GM21390 (cell line): ENCODE data around the gene FGD6.
"Not testable (repeated sequence)": the region's sequence is repeated elsewhere in the genome, so short reads cannot be mapped to it uniquely, and the experiment has no call there.

Experiments
- ATAC-seq: cut with Tn5 transposase; IDR thresholded peaks from one replicate; pipeline ENCODE4 v1.9.1; 2021; ENCODE audit not compliant: unreplicated experiment

FGD6 gene

DNA sequence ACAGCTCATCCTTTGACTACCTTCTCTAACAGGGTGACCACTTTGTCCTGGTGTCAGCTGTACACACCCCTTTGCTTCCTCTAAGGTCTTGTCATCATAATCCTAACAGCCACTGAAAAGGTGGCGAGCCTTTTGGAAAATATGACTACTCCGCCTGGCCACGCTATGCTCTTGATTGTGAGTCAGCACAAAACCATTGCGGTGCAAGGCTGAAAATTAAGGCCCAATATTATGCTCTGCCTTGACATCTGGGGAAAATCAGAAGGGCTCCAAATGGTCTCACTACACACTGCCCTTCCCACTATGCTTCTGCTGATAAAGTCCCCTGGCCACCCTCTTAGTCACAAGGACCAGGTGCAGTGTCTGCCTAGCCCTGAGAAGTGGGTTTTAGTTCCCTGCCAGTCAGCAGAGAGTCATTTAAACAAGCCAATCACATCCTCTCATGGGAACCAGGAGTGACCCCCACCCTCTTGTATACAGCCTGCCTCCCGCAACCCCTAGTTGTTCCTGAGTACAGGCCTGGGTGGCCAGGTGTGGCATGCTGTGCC, 34.3 kb downstream of the FGD6 start:
- peak; percentile 45 for ATAC-seq

DNA sequence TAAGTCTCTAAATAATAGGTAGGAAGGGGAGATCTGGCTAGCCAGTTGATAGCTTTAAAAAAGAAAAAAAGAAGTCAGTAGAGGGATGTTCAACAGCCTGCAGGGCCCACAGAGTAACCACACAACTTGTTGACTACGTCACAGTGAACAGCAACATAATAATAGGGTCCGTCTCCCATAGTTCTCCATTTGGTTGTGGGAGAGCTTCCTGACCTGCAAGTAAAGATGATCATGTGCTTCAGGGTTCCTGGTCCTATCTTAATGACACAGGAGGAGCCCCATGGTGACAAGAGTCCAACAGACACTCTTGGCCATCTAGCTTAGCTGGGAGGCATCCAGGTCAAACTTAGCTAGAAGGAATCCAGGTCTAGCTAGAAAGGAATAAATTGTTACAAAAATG, 36.2 kb downstream of the FGD6 start:
- ATAC-seq = no peak

DNA sequence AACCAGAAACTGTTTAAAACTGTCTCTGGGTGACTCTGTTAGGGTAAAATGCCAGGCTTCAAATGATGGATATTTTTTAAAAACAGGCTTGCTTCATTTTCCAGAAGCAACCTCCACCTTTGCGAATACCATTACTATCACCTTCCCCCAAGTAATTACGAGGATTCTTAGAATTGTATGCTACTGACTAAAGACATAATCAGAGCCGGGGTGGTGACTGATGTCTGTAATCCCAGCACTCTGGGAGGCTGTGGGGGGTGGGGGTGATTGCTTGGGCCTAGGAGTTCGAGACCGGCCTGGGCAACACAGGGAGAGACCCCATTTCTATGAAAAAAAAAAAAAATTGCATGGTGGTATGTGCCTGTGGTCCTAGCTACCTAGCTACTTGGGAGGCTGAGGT, 38.3 kb downstream of the FGD6 start:
- no peak for ATAC-seq

DNA sequence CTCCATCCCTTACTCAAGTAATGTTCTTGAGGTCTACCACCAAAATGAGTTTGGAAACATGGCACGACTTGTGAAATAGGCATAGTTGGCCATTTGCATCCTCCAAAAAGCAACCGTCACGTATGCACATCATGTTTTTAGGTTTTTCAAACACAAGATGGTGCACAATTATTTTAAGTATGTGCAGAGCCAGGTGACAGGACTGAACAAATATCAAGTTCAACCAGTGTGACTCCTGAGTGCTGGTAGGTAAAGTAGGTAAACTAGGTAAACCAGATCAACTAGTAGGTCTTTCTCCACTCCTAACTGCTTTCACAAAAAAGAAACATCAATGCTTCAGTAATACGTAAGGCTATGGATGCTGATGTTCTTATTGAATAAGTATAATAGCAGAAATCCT, 39.1 kb downstream of the FGD6 start:
- ATAC-seq = no peak

DNA sequence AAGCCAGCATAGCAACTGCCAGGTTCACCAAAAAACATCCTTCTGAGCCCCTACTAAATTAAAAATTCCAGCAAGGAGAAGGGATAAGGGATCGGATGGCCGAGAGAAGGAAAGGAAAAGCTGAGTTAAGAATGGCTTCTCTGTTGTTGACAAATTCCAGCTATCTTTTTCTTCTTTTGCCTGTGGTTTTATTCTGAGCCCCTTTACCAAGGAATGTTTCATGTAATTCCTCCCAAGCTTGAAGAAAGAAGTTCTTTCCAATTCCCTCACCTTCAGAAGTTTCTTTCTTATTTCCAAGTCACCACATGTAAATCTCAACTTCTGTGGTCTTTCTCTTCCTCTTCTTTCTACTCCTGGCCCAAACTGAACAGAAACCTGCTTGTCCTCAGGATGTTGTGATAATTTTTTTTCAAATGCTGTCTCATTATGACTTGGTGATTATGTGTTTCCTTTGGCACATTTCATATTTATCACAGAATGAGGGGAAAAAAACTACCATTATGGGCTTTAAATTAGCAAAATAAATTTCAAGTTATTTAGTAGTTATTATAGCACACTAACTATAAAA, 40.0 kb downstream of the FGD6 start:
- ATAC-seq = no peak

DNA sequence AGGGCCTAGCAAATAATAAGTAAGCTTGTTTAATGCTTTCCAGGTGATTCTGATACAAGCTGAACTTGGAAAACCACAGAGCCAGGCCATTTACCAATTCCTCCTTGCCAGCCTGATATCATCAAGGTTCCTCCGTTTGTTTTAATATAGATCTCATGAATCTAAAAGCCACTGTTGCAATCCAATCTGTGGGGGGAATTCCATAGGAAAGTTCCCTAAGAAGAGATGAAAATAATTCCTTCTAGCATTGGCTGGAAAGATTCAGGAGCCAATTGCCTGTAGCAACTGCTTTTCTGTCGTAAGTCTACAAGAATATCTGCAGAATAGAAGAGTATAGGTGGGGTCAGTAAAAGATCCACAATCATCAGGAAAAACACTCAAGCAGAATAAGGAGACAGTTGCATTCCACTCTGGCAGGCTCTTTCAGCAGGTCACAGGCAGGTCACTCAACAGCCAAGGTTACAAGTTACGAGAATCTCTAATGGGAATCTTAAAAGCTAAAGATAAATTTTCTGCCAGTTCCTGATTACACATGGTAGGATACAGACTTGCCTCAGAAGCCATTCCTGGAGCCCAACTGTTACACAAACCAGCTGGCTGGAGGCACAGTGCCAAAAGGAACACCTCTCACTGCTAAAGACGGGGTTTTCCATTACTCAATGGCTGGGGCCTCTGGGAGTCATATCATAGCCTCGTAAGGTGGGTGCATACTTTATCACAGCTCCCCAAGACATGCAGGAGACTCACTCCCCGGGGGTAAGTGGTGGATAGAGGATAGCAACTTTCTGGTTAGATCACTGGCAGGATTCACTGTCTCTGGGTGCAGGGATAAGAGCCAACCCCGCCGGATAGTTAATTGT, 43.6 kb downstream of the FGD6 start:
- no peak for ATAC-seq

DNA sequence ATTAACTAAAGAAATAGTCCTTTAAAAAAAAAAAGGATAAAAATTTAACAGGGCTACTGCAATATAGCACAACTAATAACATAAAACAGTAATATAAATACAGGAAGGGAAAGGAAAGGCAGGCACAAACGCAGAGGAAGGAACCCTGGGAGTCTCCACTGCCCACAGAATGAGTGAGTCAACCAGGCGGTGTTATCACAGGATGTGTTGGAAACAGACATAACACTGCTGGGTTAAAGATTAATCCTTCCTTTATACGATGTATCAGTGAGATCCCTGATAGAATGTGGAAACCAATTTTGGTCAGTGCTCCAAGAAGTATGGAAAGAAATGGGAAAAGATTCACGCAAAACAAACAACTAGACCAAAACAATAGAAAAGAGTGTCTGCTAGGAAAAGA, 47.9 kb downstream of the FGD6 start:
- ATAC-seq = no peak

DNA sequence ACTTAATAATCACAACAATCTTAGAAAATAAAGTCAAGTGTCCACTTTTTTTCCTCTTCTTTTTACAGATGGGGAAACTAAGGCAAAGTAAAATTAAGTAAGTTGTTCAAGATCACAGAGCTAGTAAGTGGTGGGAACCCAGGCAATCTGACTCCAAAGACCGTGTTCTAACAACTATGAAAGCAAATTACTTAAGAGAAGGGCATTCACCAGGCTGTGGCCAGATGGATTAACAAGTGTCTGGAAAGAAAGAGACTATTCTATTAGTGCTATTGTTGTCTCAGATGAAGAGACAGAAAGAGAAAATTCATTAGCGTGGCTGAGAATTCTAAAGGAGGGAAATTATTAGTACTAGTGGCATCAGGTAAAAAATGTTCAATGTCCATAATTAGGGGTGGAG, 48.5 kb downstream of the FGD6 start:
- ATAC-seq = no peak

DNA sequence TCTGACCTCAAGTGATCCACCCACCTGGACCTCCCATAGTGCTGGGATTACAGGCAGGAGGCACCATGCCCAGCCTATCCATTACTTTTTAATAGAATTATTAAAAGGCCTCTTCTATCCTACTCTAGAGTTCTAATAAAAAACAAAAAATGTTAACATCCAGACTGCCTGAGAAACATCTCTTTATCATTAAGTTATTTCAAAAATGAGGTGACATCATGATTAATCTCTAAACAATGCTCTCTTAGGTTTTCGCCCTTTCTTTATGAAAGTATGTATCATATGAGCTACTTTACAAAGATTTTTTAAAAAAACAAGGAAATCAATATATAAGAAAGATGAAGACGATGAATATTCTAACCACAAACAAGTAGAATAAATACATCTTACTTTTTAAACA, 52.6 kb downstream of the FGD6 start:
- no peak for ATAC-seq

DNA sequence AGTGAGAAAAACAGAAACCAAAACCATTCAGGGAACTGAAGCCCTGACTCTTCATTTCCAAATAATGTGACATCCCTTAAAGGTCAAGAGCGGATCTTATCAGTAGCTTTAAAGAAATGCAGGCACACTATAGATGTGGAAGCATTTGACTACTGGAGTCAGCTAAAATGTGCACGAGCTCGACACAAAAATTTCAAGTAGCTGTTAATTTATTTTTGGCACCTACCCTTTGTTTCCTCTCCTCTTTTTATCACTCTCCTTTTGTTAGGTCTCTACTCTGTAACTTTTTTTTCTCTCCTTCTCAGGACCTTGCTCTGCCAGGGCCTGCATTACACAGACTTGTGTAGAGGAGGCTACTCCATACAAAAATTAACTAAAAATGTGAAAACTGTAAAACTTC, 58.3 kb downstream of the FGD6 start:
- ATAC-seq = no peak

DNA sequence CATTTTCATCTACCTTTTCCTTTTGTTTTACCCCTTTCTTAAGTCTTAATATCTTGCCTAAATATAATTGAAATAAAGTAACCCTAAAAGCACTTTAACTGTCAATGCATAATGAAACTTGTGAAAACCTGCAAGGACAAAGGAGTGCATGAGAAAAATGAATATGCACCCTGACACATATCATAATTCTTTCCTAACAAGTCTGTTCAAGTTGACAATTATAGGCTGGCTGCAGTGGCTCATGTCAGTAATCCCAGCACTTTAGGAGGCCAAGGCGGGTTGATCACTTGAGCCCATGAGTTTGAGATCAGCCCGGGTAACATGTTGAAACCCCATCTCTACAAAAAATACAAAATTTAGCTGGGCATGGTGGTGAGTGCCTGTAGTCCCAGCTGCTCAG, 65.4 kb downstream of the FGD6 start:
- no peak for ATAC-seq

DNA sequence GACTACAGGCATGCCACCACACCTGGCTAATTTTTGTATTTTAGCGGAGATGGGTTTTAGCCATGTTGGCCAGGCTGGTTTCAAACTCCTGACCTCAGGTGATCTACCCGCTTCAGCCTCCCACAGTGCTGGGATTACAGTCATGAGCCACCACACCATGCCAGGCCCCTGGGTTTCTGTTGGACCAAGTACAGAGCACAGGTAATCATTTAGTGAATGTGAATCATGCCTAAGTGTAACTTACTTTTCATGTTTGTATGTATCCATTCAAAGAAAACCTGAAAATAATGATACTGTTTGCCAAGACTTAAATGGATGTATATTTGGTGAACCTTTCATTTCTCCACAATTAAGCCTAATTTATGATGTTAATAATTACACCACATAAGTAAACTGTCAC, 65.9 kb downstream of the FGD6 start:
- ATAC-seq = no peak

DNA sequence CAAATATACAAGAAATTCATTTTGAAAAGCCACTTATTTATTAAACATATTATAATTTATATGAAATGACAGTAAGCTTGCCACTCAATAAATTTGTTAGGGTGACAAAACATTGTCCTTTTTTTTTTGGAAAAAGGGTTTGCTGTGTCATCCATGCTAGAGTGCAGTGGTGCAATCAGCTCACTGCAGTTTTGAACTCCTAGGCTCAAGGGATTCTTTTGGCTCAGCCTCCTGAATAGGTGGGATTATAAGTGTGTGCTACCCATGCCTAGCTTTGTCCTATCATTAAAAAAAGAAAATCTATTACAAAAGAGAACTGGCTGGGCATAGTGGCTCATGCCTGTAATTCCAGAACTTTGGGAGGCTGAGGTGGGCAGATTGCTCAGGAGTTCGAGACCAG, 66.8 kb downstream of the FGD6 start:
- no peak for ATAC-seq

DNA sequence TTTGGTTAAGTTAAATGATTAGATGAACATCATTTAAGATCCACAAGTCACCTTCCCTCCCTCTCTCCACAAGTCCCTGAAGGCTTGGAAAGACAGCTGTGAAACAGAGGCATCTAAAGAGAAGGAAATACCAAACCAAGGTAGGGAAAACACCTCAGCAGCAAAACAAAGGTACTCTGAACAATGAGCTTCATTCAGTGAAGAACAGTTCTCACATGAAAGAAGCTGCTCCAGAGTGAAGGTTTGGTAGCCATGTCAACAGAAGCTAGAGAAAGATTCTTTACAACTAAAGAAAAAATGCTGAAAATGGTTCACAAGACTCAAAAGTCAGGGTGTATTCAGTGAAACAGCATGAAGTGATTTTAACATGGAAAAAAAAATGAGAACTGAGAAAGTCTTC, 69.4 kb downstream of the FGD6 start:
- ATAC-seq = no peak

DNA sequence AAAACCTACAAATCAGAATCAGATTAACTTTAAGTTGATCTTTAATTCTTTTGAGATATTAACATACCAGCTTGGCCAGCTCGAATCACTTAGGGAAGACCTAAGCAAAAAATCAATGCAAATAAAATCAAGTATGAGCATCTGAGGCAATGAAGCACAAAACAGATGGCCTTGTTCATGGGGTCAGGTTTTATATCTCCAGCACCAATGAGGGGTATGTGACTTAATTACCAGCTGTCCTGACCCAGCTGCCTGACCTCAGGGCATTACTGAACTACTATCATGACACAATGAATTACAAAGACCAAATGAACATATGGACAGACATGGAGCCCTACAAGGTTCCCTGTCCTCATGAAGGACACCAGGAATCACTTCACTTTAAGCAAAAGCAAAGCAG, 70.5 kb downstream of the FGD6 start:
- ATAC-seq = no peak

DNA sequence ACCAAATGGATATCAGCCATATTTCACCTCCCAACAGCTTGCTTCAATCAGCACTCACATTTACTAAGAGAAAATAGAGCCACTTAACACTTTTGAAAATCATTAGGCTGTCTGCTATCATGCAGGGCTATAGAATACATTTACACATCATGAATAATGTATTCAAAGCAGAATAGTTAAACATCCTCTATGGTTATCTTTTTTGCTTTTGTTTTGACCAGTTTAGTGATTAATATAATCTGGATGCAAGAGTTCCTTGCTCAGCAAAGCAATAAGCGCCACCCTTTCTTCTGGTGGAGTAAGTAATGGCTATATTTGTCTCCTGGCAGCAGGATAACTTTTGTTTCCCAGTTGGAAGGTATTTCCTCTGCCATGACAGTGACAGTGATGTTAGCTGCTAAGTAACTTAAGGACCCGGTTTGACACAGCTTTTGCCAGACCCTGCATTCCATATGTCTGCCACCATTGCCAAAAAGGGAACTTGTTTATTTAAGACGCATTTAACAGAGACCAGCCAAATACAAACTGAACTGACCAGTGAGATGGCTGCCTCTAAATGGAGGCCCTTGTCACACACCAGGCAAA, 73.6 kb downstream of the FGD6 start:
- no peak for ATAC-seq

DNA sequence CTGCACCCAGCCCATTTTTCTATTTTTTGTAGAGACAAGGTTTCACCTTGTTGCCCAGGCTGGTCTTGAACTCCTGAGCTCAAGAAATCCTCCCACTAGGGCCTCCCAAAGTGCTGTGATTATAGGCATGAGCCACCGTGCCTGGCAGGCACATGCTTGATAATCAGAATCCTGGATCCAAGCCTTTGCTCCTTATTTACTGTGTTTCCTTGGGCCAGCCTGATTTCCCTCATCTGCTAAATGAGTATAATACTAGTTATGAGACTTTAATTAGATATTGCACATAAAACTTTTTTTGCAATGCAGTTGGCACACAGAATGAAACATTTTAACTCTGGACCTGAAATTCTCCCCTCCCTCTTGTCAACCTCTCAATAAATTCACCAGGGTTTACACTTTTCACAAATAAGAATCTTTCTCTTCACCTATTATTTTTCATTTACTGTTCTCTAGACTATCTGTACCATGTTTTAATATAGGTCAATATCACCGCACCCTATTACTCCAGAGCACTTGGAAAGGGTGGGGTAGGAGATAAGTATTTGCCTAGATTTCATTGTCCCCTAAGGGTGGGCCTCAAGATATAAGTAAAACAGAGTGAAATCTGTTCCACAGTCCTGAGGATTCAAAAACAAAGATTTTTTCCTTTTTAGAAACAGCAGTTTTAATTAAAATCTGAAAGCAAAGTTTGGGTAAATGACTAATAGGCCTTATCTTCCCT, 74.7 kb downstream of the FGD6 start:
- no peak for ATAC-seq

DNA sequence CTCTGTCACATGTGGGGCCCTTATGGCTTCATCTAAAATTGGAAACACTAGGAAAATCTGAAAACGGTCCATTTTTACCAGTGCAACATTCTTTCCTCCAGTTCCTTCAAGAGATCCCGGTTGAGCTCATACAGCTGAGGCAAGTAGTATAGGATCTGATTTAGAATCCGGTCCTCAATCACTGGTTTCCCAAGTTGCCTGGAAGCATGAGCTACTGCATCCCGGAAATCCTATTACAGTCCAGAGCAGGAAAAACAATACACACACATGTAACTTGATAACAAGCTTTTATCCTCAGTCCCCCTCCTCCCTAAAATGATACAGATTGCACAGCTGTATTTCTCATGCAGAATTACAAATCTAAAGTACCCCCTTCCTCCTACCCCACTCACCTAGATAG, 76.0 kb downstream of the FGD6 start:
- ATAC-seq = no peak

DNA sequence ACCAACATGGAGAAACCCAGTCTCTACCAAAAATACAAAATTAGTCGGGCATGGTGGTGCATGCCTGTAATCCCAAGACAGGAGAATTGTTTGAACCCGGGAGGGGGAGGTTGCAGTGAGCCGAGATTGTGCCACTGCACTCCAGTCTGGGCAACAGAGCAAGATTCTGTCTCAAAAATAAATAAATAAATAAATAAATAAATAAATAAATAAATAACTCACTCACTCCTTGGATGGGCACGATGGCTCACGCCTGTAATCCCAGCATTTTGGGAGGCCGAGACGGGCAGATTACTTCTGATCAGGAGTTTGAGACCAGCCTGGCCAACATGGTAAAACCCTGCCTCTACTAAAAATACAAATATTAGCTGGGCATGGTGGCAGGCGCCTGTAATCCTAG, 79.2 kb downstream of the FGD6 start:
- ATAC-seq = not testable (repeated sequence)

DNA sequence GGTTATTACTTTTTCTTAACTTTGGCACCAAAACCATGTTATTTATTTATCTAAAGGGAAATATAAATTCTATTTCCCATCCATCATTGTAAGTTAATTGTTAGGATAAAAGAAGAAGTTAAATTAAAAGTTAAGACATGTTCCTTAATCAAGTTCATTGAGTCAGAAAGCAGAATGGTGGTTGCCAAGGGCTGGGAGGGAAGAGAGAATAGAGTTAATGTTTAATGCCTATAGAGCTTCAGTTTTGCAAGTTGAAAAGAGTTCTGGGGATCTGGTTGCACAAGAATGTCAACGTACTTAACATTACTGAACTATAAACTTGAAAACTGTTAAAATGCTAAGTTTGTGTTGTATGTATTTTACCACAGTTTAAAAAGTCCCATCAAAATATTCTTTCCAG, 80.7 kb downstream of the FGD6 start:
- ATAC-seq = no peak

DNA sequence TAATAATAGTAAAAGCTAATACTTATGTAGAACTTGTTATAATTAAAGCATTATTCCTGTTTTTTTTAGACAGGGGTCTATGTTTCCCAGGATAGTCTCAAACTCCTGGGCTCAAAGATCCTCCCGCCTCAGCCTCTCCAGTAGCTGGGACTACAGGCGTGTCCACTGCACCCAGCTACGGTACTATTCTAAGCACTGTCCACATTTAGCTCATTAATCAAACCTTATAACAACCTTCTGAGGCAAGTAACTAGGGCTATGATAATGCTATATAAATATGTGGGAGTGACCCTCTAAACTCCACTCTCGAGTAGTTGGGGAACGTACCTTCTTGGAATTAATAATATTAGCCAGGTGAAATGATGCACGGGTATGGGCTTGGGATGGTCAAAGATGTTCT, 83.2 kb downstream of the FGD6 start:
- no peak for ATAC-seq
